Kidney (tissue), 14 donors: ENCODE results near the gene ANXA2R. TPM values are rescaled to one million over a fixed set of nuclear protein-coding genes. Genes with fewer than 3 reads are reported as not detected.

Source experiments
- DNase-seq, 5 donors: peaks; one replicate each; pipeline ENCODE4 v3.0.0-alpha.2; 2013 to 2020
- FAIRE-seq: peaks from 2 replicates; lab custom pipeline; 2012; peaks lifted over from hg19 to GRCh38; lab: Jason Lieb, UNC
- H3K27ac ChIP-seq, 2 donors: one replicate each; pipeline ENCODE4 v1.7.0; 2013; ENCODE audit warnings: low read depth in 2 of 2, low read length in 2 of 2, inconsistent platforms in 1 of 2
- H3K27me3 ChIP-seq: one replicate; pipeline ENCODE4 v1.7.1; 2013; ENCODE audit warnings: low read length, inconsistent platforms; ENCODE audit not compliant: control insufficient read depth, insufficient read depth
- H3K36me3 ChIP-seq, 3 donors: one replicate each; pipeline versions ENCODE4 v1.7.0 to v1.7.1; 2013; ENCODE audit warnings: low read length in 3 of 3, control low read depth in 1 of 3, inconsistent platforms in 1 of 3; ENCODE audit not compliant: insufficient read depth in 3 of 3, control insufficient read depth in 2 of 3
- H3K4me1 ChIP-seq, 3 donors: one replicate each; pipeline versions ENCODE4 v1.7.0 to v1.7.1; 2013; ENCODE audit warnings: low read length in 3 of 3, inconsistent platforms in 1 of 3, low read depth in 1 of 3; ENCODE audit not compliant: control insufficient read depth in 2 of 3, insufficient read depth in 2 of 3
- H3K4me3 ChIP-seq, 3 donors: one replicate each; pipeline versions ENCODE4 v1.7.0 to v1.8.1; 2013; ENCODE audit warnings: low read length in 3 of 3, control low read depth in 1 of 3, inconsistent platforms in 1 of 3
- H3K9ac ChIP-seq, 3 donors: one replicate each; pipeline versions ENCODE4 v1.7.0 to v1.7.1; 2013; ENCODE audit warnings: low read length in 3 of 3, control low read depth in 1 of 3, inconsistent platforms in 1 of 3
- H3K9me3 ChIP-seq, 3 donors: one replicate each; pipeline versions ENCODE4 v1.7.0 to v1.7.1; 2013; ENCODE audit warnings: low read length in 3 of 3, control low read depth in 1 of 3, inconsistent platforms in 1 of 3; ENCODE audit not compliant: control insufficient read depth in 2 of 3, insufficient read depth in 1 of 3
- CTCF ChIP-seq: IDR thresholded peaks from 3 replicates; pipeline ENCODE4 v1.5.1; 2012; ENCODE audit warnings: mild to moderate bottlenecking, moderate library complexity, borderline replicate concordance; ENCODE audit not compliant: insufficient read depth; ENCODE audit errors: extremely low read depth
- intact Hi-C: fragments of 100-400 bp; cut with DNase I; formaldehyde crosslinking; loops from one replicate; pipeline ENCODE4 v1.11.1; 2022
- polyA plus RNA-seq: library from polyadenylated mRNA; stranded (reverse); fragments of 350-450 nt; fragmentation: Illumina TruSeq; extraction: RNeasy Lipid Tissue Mini Kit (QIAGEN cat#74804); gene quantifications from one replicate; pipeline ENCODE4 v1.2.3, GENCODE V29; 2014; ENCODE audit warnings: low read depth, low replicate concordance; ENCODE audit not compliant: insufficient read depth
- total RNA-seq: library from RNA; stranded (reverse); fragmentation: NEBNext Ultra II Directional; extraction: Animal tissue kit (Norgen Biotek cat#: 25700); gene quantifications from one replicate; pipeline ENCODE4 v1.2.1, GENCODE V29; 2021
- donor health status: control.
- donor health status: control.
- donor health status: control.
- donor health status: control.
- donor health status: control.
- donor health status: DM: yes; HTN: yes; CAD: no.
- donor health status: Normal renal cell carcinoma (clear cell type).

The ANXA2R gene
- total and polyA plus RNA-seq, 2 donors from 2014 or later: 2.0 to 4.6 TPM

GRCh38 chr5:43036409-43036808 lies 3.7 kb downstream of the ANXA2R start:
- Histone ChIP-seq H3K9ac (no peak overlapping the region), H3K27ac (no peak overlapping the region), H3K36me3 (no peaks in the 10 kb centered on the region), H3K27me3 (peaks cover 78% of the 10 kb centered on the region), H3K4me3 (no peak overlapping the region), H3K9me3 (peaks cover 0 to 2% (median 0%) of the 10 kb centered on the region in 3 donors), H3K4me1 (peaks cover 0 to 4% (median 2%) of the 10 kb centered on the region in 3 donors)
- TF ChIP-seq CTCF: no peak
- DNase-seq (no peak), FAIRE-seq (no peak)
- intact Hi-C loops: no loop called here

- Histone ChIP-seq H3K4me1 (peaks cover 0 to 4% (median 2%) of the 10 kb centered on the region in 3 donors), H3K4me3 (peak overlapping the region in 1 of 3 donors; percentile 24), H3K36me3 (no peaks in the 10 kb centered on the region), H3K27me3 (peaks cover 61% of the 10 kb centered on the region), H3K9me3 (peaks cover 0 to 2% (median 0%) of the 10 kb centered on the region in 3 donors), H3K9ac (no peak overlapping the region), H3K27ac (no peak overlapping the region)
- DNase-seq (no peak), FAIRE-seq (no peak)
- intact Hi-C loops: no loop called here
- no peak for TF ChIP-seq CTCF
These were observed 5.5 kb downstream of the ANXA2R start for GRCh38 chr5:43034591-43034968.

DNA sequence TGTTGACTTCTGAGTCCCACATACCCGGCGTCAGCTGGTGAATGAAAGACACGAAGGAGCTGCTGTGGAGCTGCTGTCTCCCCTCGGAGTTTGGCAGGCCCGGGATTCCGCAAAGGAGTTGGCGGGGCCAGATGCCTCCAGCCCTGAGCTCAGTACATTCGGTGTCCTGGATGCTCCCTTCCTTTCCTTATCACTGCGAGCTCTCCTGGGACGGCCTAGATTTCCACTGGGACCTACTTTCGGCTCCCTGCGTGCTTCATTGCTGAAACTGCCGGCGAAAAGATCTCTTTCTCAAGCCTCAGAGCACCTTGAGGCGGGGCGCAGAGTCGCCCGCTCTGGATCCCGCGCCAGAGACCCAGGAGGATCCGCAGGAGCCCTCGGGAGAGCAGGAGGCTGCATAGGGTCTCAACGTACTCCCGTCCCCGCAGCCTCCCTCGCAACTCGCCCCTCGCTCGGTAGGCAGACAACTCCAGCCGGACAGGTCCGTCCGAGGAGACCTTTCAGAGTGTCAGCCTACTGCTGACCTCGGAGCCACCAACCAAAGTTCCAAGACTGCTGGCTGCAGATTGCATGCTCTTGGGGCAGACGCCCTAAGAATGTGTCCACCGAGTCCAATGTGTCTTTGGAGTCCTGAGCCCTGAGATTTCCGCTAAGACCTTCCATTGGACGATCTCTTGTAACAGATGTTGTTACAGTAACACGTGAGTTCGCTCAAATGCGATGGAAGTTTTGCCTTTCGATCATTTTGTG lies 6.1 kb downstream of the ANXA2R start:
- Histone ChIP-seq H3K4me3 (peak overlapping the region in 1 of 3 donors; percentile 24), H3K36me3 (no peaks in the 10 kb centered on the region), H3K9ac (no peak overlapping the region), H3K9me3 (peaks cover 0 to 2% (median 0%) of the 10 kb centered on the region in 3 donors), H3K27ac (no peak overlapping the region), H3K4me1 (peaks cover 0 to 4% (median 2%) of the 10 kb centered on the region in 3 donors), H3K27me3 (peaks cover 55% of the 10 kb centered on the region)
- intact Hi-C loops: no loop called here
- FAIRE-seq (no peak), DNase-seq (no peak)
- TF ChIP-seq CTCF: no peak
